Neural cell (in vitro differentiated cells): ENCODE measurements around the gene ENPP1. TPM values are rescaled to one million over a fixed set of nuclear protein-coding genes. Genes with fewer than 3 reads are reported as not detected.

Experiments used
- H2AFZ ChIP-seq: fragments of 200-600, 300-800 bp; sonication (generic), shearing (Covaris generic); 2 replicates; pipeline ENCODE4 v1.6.0; 2014; ENCODE audit warnings: low read depth, mild to moderate bottlenecking, antibody characterized with exemption, low read length, moderate library complexity
- H3F3A ChIP-seq: fragments of 200-600 bp; shearing (Covaris generic); 2 replicates; pipeline ENCODE4 v1.6.1; 2016; ENCODE audit warnings: mild to moderate bottlenecking, moderate library complexity, mixed read lengths, antibody characterized with exemption, low read length; ENCODE audit not compliant: insufficient read depth, poor library complexity, severe bottlenecking
- H3K27ac ChIP-seq: fragments of 200-600, 300-800 bp; sonication (generic), shearing (Covaris generic); 2 replicates; pipeline ENCODE4 v1.5.1; 2014; ENCODE audit warnings: mild to moderate bottlenecking, low read length, moderate library complexity
- H3K27me3 ChIP-seq: fragments of 300-800, 200-600 bp; sonication (generic), shearing (Covaris generic); 2 replicates; pipeline ENCODE4 v1.6.0; 2014; ENCODE audit warnings: mild to moderate bottlenecking, low read depth, low read length, moderate library complexity; ENCODE audit not compliant: insufficient read depth
- H3K36me3 ChIP-seq: fragments of 300-800, 200-600 bp; sonication (generic), shearing (Covaris generic); 2 replicates; pipeline ENCODE4 v1.5.1; 2014; ENCODE audit warnings: mild to moderate bottlenecking, antibody characterized with exemption, low read length, moderate library complexity; ENCODE audit not compliant: insufficient read depth
- H3K4me2 ChIP-seq: fragments of 300-800, 200-600 bp; sonication (generic), shearing (Covaris generic); 2 replicates; pipeline ENCODE4 v1.6.0; 2014; ENCODE audit warnings: mild to moderate bottlenecking, low read length
- H3K4me3 ChIP-seq: fragments of 300-800, 200-600 bp; sonication (generic), shearing (Covaris generic); 2 replicates; pipeline ENCODE4 v1.5.1; 2014; ENCODE audit warnings: mild to moderate bottlenecking, low read length, moderate library complexity
- H3K79me2 ChIP-seq: fragments of 200-600 bp; shearing (Covaris generic); replicated peaks from 2 replicates; pipeline ENCODE4 v1.6.0; 2014; ENCODE audit warnings: mild to moderate bottlenecking, low read length, moderate library complexity; ENCODE audit not compliant: insufficient read depth
- H3K9ac ChIP-seq: fragments of 300-800, 200-600 bp; sonication (generic), shearing (Covaris generic); 2 replicates; pipeline ENCODE4 v1.6.1; 2016; ENCODE audit warnings: mild to moderate bottlenecking, low read length, mixed read lengths
- H3K9me2 ChIP-seq: fragments of 200-600 bp; shearing (Covaris generic); 2 replicates; pipeline ENCODE4 v1.6.1; 2016; ENCODE audit warnings: mild to moderate bottlenecking, low read length, mixed read lengths; ENCODE audit not compliant: insufficient read depth
- H3K9me3 ChIP-seq: fragments of 200-600, 300-800 bp; sonication (generic), shearing (Covaris generic); 2 replicates; pipeline ENCODE4 v1.6.1; 2016; ENCODE audit warnings: mild to moderate bottlenecking, mixed run types, low read length, moderate library complexity, mixed read lengths
- H4K20me1 ChIP-seq: fragments of 200-600 bp; shearing (Covaris generic); 2 replicates; pipeline ENCODE4 v1.6.1; 2016; ENCODE audit warnings: mild to moderate bottlenecking, mixed run types; ENCODE audit not compliant: insufficient read depth
- EZH2 ChIP-seq: fragments of 200-600, 300-800 bp; shearing (Covaris generic), sonication (generic); IDR thresholded peaks from 2 replicates; pipeline ENCODE4 v1.6.1; 2014; ENCODE audit warnings: antibody characterized with exemption, low read length, borderline replicate concordance, mild to moderate bottlenecking; ENCODE audit not compliant: insufficient read depth, poor library complexity, severe bottlenecking
- MXI1 ChIP-seq: fragments of 450-650 bp; conservative IDR thresholded peaks from 2 replicates; pipeline ENCODE4 v1.6.1; 2014; ENCODE audit warnings: antibody characterized with exemption, mild to moderate bottlenecking; ENCODE audit not compliant: poor library complexity, severe bottlenecking
- RAD21 ChIP-seq: fragments of 450-650 bp; conservative IDR thresholded peaks from 2 replicates; pipeline ENCODE4 v1.6.1; 2014; ENCODE audit warnings: antibody characterized with exemption, mild to moderate bottlenecking, moderate library complexity
- SMC3 ChIP-seq: fragments of 450-650 bp; conservative IDR thresholded peaks from 2 replicates; pipeline ENCODE4 v1.6.1; 2014; ENCODE audit warnings: antibody characterized with exemption, mild to moderate bottlenecking, moderate library complexity; ENCODE audit not compliant: poor library complexity
- TAF1 ChIP-seq: IDR thresholded peaks from 2 replicates; pipeline ENCODE4 v1.6.1; 2012; ENCODE audit warnings: low read depth
- polyA plus RNA-seq: library from polyadenylated mRNA; depleted of rRNA; stranded (reverse); fragments of >200 nt; gene quantifications from 2 replicates; pipeline ENCODE4 v1.2.3, GENCODE V29; 2014
- TF ChIP-seq, protein P1 (sequence below): IDR thresholded peaks from 2 replicates; pipeline ENCODE4 v1.6.1; 2012; ENCODE audit warnings: borderline replicate concordance
- TF ChIP-seq, protein P2 (sequence below): fragments of 450-650 bp; IDR thresholded peaks from 2 replicates; pipeline ENCODE4 v1.5.1; 2014; ENCODE audit warnings: antibody characterized with exemption, mild to moderate bottlenecking, moderate library complexity; ENCODE audit not compliant: poor library complexity, severe bottlenecking

ENPP1 gene
- polyA plus RNA-seq, 1 donor from 2014 or later: not detected

DNA sequence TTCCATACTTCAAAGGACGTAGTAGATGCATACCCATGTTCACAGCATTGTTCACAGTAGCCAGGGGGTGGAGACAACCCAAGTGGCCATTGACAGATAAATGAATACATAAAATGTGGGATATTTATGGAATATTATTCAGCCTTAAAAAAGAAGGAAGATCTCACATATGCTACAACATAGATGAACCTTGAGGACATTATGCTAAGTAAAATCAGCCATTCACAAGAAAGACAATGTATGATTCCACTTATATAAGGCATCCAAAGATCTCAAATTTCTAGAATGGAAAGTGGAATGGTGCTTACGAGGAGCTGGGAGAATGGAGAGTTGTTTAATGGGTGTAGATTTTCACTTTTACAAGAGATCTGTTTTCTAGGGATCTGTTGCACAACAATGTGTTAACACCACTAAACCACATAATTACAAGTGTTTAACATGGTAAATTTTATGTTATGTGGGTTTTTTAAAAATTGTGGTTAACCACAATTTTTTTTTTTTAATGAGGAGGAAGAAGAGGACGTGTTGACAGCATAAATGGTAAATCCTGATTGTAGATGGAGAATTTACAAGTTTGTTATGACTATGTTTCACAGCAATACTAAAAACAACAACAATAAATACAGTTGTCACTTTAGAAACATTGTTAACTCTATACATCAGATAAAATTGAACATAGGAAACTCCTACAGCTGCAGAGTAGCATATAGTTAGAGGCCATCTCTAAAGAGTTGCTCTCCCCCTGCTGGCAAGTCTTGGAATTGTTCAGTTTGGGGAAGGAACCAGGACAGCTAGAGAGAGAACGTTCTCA is 101.8 kb downstream of the ENPP1 start:
- Histone ChIP-seq H3F3A (no peaks in the 10 kb centered on the region), H3K4me3 (no peak overlapping the region), H4K20me1 (no peaks in the 10 kb centered on the region), H3K36me3 (no peaks in the 10 kb centered on the region), H3K79me2 (no peaks in the 10 kb centered on the region), H3K9ac (no peak overlapping the region), H3K27ac (no peak overlapping the region), H2AFZ (no peak overlapping the region), H3K9me3 (no peaks in the 10 kb centered on the region), H3K9me2 (no peaks in the 10 kb centered on the region), H3K27me3 (no peaks in the 10 kb centered on the region), H3K4me2 (no peak overlapping the region)
- no peak for TF ChIP-seq TAF1
- peak; percentile 60 for TF ChIP-seq RAD21
- TF ChIP-seq MXI1: no peak
- peak; percentile 73 for TF ChIP-seq SMC3
- TF ChIP-seq, protein P1, sequence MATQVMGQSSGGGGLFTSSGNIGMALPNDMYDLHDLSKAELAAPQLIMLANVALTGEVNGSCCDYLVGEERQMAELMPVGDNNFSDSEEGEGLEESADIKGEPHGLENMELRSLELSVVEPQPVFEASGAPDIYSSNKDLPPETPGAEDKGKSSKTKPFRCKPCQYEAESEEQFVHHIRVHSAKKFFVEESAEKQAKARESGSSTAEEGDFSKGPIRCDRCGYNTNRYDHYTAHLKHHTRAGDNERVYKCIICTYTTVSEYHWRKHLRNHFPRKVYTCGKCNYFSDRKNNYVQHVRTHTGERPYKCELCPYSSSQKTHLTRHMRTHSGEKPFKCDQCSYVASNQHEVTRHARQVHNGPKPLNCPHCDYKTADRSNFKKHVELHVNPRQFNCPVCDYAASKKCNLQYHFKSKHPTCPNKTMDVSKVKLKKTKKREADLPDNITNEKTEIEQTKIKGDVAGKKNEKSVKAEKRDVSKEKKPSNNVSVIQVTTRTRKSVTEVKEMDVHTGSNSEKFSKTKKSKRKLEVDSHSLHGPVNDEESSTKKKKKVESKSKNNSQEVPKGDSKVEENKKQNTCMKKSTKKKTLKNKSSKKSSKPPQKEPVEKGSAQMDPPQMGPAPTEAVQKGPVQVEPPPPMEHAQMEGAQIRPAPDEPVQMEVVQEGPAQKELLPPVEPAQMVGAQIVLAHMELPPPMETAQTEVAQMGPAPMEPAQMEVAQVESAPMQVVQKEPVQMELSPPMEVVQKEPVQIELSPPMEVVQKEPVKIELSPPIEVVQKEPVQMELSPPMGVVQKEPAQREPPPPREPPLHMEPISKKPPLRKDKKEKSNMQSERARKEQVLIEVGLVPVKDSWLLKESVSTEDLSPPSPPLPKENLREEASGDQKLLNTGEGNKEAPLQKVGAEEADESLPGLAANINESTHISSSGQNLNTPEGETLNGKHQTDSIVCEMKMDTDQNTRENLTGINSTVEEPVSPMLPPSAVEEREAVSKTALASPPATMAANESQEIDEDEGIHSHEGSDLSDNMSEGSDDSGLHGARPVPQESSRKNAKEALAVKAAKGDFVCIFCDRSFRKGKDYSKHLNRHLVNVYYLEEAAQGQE: no peak
- TF ChIP-seq, protein P2, sequence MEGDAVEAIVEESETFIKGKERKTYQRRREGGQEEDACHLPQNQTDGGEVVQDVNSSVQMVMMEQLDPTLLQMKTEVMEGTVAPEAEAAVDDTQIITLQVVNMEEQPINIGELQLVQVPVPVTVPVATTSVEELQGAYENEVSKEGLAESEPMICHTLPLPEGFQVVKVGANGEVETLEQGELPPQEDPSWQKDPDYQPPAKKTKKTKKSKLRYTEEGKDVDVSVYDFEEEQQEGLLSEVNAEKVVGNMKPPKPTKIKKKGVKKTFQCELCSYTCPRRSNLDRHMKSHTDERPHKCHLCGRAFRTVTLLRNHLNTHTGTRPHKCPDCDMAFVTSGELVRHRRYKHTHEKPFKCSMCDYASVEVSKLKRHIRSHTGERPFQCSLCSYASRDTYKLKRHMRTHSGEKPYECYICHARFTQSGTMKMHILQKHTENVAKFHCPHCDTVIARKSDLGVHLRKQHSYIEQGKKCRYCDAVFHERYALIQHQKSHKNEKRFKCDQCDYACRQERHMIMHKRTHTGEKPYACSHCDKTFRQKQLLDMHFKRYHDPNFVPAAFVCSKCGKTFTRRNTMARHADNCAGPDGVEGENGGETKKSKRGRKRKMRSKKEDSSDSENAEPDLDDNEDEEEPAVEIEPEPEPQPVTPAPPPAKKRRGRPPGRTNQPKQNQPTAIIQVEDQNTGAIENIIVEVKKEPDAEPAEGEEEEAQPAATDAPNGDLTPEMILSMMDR: peak; percentile 74

DNA sequence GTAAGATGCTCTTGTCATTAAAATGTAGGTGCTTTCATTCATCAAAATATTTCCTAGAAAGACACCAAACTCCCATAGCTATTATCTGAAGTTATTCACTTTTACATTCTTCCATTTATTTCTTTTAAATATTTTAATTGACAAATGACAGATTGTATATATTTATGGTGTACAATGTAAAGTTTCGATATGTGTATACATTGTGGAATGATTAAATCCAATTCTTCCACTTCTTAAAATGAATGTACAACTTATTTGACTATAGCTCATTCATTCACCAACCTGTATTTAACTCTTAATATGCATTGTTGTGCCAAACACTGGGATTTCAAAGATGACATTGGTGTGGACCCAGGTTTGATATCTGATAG is 102.4 kb downstream of the ENPP1 start:
- no peaks in the 10 kb centered on the region for H3K9me3 ChIP-seq
- H3K27me3 ChIP-seq: no peaks in the 10 kb centered on the region
- H2AFZ ChIP-seq: no peak overlapping the region
- no peaks in the 10 kb centered on the region for H3K79me2 ChIP-seq
- H3K27ac ChIP-seq: no peak overlapping the region
- TF ChIP-seq, protein P2: no peak
- TF ChIP-seq SMC3 (no peak), EZH2 (no peak)
- no peak overlapping the region for H3K4me3 ChIP-seq
- no peak overlapping the region for H3K4me2 ChIP-seq
- no peaks in the 10 kb centered on the region for H3K36me3 ChIP-seq
- H3K9me2 ChIP-seq: no peaks in the 10 kb centered on the region
- H4K20me1 ChIP-seq: no peaks in the 10 kb centered on the region
- no peaks in the 10 kb centered on the region for H3F3A ChIP-seq
- no peak overlapping the region for H3K9ac ChIP-seq
